Ishikawa (cell line): ENCODE measurements around the gene KDF1.

Experiments used
- EP300 ChIP-seq: IDR thresholded peaks from 2 replicates; pipeline ENCODE4 v1.6.1; 2012; ENCODE audit warnings: borderline replicate concordance
- RAD21 ChIP-seq: IDR thresholded peaks from 2 replicates; pipeline ENCODE4 v1.6.1; 2012; ENCODE audit warnings: low read depth
- TAF1 ChIP-seq: IDR thresholded peaks from 2 replicates; pipeline ENCODE4 v1.6.1; 2012; ENCODE audit warnings: low read depth, mild to moderate bottlenecking
- TF ChIP-seq, protein P1 (sequence below): IDR thresholded peaks from 2 replicates; pipeline ENCODE4 v1.6.1; 2012; ENCODE audit warnings: low read depth, mild to moderate bottlenecking

DNA sequence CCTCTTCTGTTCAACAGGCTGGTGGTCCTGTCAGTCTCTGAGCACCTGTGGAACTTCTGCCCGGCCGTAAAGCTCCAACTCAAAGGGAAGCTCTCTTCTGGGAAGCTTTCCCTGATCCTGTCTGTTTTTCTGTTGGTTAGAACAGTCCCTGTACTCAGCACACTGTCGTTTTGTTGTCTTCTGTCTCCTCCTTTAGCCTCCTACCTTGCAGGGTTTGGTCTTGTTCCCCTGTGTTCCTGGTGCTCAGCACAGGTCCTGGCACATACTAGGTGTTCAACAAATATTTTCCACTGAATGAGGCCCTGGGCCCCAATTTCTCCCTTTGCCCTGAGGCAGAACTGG is 328 bp upstream of the KDF1 start:
- TF ChIP-seq RAD21 (no peak), TAF1 (no peak; the same call in 1 of the 2 replicates), EP300 (no peak)
- TF ChIP-seq, protein P1, sequence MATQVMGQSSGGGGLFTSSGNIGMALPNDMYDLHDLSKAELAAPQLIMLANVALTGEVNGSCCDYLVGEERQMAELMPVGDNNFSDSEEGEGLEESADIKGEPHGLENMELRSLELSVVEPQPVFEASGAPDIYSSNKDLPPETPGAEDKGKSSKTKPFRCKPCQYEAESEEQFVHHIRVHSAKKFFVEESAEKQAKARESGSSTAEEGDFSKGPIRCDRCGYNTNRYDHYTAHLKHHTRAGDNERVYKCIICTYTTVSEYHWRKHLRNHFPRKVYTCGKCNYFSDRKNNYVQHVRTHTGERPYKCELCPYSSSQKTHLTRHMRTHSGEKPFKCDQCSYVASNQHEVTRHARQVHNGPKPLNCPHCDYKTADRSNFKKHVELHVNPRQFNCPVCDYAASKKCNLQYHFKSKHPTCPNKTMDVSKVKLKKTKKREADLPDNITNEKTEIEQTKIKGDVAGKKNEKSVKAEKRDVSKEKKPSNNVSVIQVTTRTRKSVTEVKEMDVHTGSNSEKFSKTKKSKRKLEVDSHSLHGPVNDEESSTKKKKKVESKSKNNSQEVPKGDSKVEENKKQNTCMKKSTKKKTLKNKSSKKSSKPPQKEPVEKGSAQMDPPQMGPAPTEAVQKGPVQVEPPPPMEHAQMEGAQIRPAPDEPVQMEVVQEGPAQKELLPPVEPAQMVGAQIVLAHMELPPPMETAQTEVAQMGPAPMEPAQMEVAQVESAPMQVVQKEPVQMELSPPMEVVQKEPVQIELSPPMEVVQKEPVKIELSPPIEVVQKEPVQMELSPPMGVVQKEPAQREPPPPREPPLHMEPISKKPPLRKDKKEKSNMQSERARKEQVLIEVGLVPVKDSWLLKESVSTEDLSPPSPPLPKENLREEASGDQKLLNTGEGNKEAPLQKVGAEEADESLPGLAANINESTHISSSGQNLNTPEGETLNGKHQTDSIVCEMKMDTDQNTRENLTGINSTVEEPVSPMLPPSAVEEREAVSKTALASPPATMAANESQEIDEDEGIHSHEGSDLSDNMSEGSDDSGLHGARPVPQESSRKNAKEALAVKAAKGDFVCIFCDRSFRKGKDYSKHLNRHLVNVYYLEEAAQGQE = no peak
